Stimulated activated naive CD4-positive, alpha-beta T cell (primary cell): ENCODE results near the gene DLD.

Experiments used
- DNase-seq, 6 experiments: peaks; one replicate each; lab custom pipeline; 2025; lab: John Stamatoyannopoulos, UW

DLD gene

GRCh38 chr7:107969856-107970255, 78.9 kb downstream of the DLD start:
- DNase-seq, result no peak
